Endothelial cell of umbilical vein (primary cell): ENCODE data around the gene SPRED2.

Source experiments
- CTCF ChIP-seq, 2 donors: IDR thresholded peaks; 1 replicate in 1 of 2; 2 replicates in 1 of 2; pipeline ENCODE4 v1.5.1; 2011; ENCODE audit warnings: low read length in 2 of 2, mild to moderate bottlenecking in 2 of 2, moderate library complexity in 2 of 2, control low read depth in 1 of 2, inconsistent platforms in 1 of 2, low read depth in 1 of 2; ENCODE audit not compliant: insufficient read depth in 1 of 2; ENCODE audit errors: extremely low read depth in 1 of 2
- EZH2 ChIP-seq: IDR thresholded peaks from 2 replicates; pipeline ENCODE4 v1.6.1; 2012; ENCODE audit warnings: borderline replicate concordance, low read depth, mild to moderate bottlenecking, moderate library complexity, low read length, inconsistent platforms; ENCODE audit not compliant: severe bottlenecking
- JUN ChIP-seq: IDR thresholded peaks from 2 replicates; pipeline ENCODE4 v1.6.1; 2011; ENCODE audit warnings: borderline replicate concordance, low read depth; ENCODE audit not compliant: insufficient read length, insufficient read depth
- MYC ChIP-seq: IDR thresholded peaks from one replicate; pipeline ENCODE4 v1.6.1; 2011; ENCODE audit warnings: mild to moderate bottlenecking, low read depth, low read length
- POLR2A ChIP-seq: IDR thresholded peaks from 2 replicates; pipeline ENCODE4 v1.6.1; 2012; ENCODE audit warnings: low read depth, mild to moderate bottlenecking, control low read depth, low read length
- POLR2AphosphoS5 ChIP-seq: IDR thresholded peaks from 2 replicates; pipeline ENCODE4 v1.6.1; 2012; ENCODE audit warnings: low read depth, mild to moderate bottlenecking, control low read depth, low read length, moderate library complexity; ENCODE audit not compliant: insufficient read depth

GRCh38 chr2:65417509-65418085 is 14.8 kb downstream of the SPRED2 start:
- TF ChIP-seq POLR2AphosphoS5 (no peak), CTCF (IDR thresholded peaks at IDR 0.05; ENCODE audit: extremely low read depth in 1 of 2, insufficient read depth in 1 of 2, low read depth in 1 of 2, low read length in 2 of 2) (no peak), EZH2 (no peak), POLR2A (no peak), JUN (no peak), MYC (no peak)
